ENCODE measurements around the gene EIF4E. TPM values are rescaled to one million over a fixed set of nuclear protein-coding genes. Genes with fewer than 3 reads are reported as not detected.
"Not testable (repeated sequence)": the region's sequence is repeated elsewhere in the genome, so short reads cannot be mapped to it uniquely, and the experiment has no call there.

The EIF4E gene
- total and polyA plus RNA-seq, 4 donors, result 10.4 to 121 (median 57.8) TPM

DNA sequence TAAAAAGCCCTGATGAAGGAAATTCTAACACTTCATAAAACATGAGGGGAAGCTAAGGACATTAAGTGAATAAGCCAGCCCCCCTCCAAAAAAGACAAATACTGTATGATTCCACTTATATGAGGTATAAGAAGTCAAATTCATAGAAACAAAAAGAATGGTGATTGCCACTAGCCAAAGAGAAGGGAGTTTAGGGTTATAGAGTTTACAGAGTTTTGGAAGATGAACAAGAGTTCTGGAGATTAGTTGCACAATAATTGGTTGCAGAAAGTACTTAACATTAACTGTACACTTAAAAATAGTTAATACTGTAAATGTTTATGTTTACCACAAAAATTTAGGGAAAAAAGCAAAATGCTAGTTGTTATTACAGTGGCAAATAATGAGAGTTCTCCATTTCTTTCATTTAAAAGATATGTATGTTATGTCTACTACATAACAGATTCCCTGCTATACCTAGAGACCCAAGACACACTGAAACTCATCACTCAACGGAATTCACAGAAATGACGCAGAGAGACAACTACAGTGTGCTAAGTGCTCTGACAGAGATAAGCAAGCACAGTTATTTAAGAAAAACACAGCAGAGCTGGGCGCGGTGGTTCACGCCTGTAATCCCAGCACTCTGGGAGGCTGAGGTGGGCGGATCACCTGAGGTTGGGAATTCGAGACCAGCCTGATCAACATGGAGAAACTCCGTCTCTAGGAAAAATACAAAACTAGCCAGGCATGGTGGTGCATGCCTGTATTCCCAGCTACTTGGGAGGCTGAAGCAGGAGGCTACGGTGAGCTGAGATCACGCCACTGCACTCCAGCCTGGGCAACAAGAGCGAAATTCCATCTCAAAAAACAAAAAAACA, 37.2 kb downstream of the EIF4E start:
- Histone ChIP-seq H3K36me3 (ENCODE audit: control insufficient read depth in 4 of 4, insufficient read depth in 4 of 4, low read length in 4 of 4) (peaks cover 2 to 16% (median 13%) of the 10 kb centered on the region in 4 donors), H3K4me1 (ENCODE audit: control insufficient read depth in 5 of 5, insufficient read depth in 5 of 5, low read length in 5 of 5) (peaks cover 0 to 18% (median 4%) of the 10 kb centered on the region in 5 donors)

DNA sequence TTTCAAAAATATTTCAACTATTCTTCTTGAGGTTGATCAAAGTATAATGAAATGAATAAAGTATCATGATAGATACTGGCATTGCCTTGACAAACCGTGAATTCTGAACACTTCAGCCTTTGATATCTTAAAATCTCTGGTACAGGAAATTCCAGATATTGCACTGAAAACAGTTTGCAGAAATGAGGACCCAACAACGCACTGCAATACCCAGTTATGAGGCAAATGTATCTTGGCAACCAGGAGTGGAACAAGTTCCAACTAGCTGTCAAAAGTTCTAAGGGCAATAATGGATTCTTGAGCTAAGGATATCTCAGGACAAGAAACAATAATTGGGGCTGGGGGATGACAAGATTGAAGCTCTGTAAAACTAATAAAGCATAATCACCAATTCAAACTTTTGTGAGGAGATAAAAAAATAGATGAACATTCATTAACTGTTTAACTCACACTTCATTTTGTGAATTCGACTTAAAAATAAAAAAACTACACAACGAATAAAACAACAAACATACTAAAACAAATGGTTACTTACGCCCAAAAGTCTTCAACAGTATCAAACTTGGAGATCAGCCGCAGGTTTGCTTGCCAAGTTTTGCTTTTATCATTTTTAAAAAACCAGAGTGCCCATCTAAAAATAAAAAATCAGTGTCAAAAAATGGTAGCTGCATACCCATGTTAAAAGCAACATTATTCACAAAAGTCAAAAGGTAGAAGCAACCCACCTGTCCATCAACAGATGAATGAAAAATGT, 38.1 kb downstream of the EIF4E start:
- no peaks in the 10 kb centered on the region for H3K27me3 ChIP-seq (ENCODE audit: control insufficient read depth in 3 of 3, insufficient read depth in 3 of 3, low read length in 2 of 3)
- H3K4me1 ChIP-seq (ENCODE audit: control insufficient read depth in 5 of 5, insufficient read depth in 5 of 5, low read length in 5 of 5), result peaks cover 0 to 18% (median 4%) of the 10 kb centered on the region in 5 donors
- DNase-seq (peak; percentile 24 to 73 (median 71)), ATAC-seq (ENCODE audit: insufficient read depth, low FRiP score) (no peak)
- no peak overlapping the region for H3K9ac ChIP-seq (ENCODE audit: insufficient read depth in 1 of 2, low read length in 2 of 2)
- 65 to 75% methylated on average over 6 of the region's 6 CpGs for WGBS, 2 donors
- TF ChIP-seq, protein P1, sequence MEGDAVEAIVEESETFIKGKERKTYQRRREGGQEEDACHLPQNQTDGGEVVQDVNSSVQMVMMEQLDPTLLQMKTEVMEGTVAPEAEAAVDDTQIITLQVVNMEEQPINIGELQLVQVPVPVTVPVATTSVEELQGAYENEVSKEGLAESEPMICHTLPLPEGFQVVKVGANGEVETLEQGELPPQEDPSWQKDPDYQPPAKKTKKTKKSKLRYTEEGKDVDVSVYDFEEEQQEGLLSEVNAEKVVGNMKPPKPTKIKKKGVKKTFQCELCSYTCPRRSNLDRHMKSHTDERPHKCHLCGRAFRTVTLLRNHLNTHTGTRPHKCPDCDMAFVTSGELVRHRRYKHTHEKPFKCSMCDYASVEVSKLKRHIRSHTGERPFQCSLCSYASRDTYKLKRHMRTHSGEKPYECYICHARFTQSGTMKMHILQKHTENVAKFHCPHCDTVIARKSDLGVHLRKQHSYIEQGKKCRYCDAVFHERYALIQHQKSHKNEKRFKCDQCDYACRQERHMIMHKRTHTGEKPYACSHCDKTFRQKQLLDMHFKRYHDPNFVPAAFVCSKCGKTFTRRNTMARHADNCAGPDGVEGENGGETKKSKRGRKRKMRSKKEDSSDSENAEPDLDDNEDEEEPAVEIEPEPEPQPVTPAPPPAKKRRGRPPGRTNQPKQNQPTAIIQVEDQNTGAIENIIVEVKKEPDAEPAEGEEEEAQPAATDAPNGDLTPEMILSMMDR (IDR thresholded peaks at IDR 0.05; ENCODE audit: control extremely low read depth, extremely low read depth), result no peak
- peaks cover 5 to 19% (median 16%) of the 10 kb centered on the region in 4 donors for H3K36me3 ChIP-seq (ENCODE audit: control insufficient read depth in 4 of 4, insufficient read depth in 4 of 4, low read length in 4 of 4)
- H3K4me3 ChIP-seq, result no peak overlapping the region
- H3K9me3 ChIP-seq (ENCODE audit: control insufficient read depth in 4 of 4, insufficient read depth in 3 of 4, low read length in 3 of 4), result no peaks in the 10 kb centered on the region
- H3K27ac ChIP-seq (ENCODE audit: low read depth in 1 of 2, low read length in 1 of 2), result no peak overlapping the region

More for the DNA sequence above, 37.2 kb downstream of the EIF4E start:
- H3K4me3 ChIP-seq, result no peak overlapping the region
- no peak overlapping the region for H3K9ac ChIP-seq (ENCODE audit: insufficient read depth in 1 of 2, low read length in 2 of 2)
- TF ChIP-seq, protein P1 (IDR thresholded peaks at IDR 0.05; ENCODE audit: control extremely low read depth, extremely low read depth), result no peak
- DNase-seq, result peak in 2 of 3 donors; percentile 77 to 82
- no peaks in the 10 kb centered on the region for H3K27me3 ChIP-seq (ENCODE audit: control insufficient read depth in 3 of 3, insufficient read depth in 3 of 3, low read length in 2 of 3)
- no peak for ATAC-seq (ENCODE audit: insufficient read depth, low FRiP score)
- 98% methylated on average over 11 of the region's 11 CpGs for WGBS, 2 donors
- no peak overlapping the region for H3K27ac ChIP-seq (ENCODE audit: low read depth in 1 of 2, low read length in 1 of 2)
- no peaks in the 10 kb centered on the region for H3K9me3 ChIP-seq (ENCODE audit: control insufficient read depth in 4 of 4, insufficient read depth in 3 of 4, low read length in 3 of 4)

DNA sequence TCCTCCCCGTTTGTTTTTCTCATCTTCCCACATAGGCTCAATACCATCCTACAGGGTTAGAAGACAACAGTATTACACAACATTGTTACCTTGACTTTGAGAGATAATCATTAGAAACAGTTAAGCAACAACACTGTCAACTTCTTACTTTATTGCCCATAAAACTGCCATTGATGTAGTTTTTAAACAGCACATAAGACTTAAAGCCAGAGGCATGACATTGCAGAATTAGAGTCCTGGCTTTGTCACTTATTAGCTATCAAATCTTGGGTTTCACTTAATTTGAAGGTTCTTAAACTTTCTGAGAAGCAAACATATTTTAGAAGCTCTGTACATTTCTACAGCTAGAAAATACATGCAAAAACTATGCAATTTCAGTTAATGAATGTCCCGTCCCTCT, 41.8 kb downstream of the EIF4E start:
- H3K27me3 ChIP-seq (ENCODE audit: control insufficient read depth in 3 of 3, insufficient read depth in 3 of 3, low read length in 2 of 3), result no peaks in the 10 kb centered on the region
- peaks cover 0 to 18% (median 4%) of the 10 kb centered on the region in 5 donors for H3K4me1 ChIP-seq (ENCODE audit: control insufficient read depth in 5 of 5, insufficient read depth in 5 of 5, low read length in 5 of 5)
- ATAC-seq (ENCODE audit: insufficient read depth, low FRiP score) (no peak), DNase-seq (no peak)
- 98 to 99% methylated on average over 2 of the region's 2 CpGs for WGBS, 2 donors
- peaks cover 4 to 16% (median 15%) of the 10 kb centered on the region in 4 donors for H3K36me3 ChIP-seq (ENCODE audit: control insufficient read depth in 4 of 4, insufficient read depth in 4 of 4, low read length in 4 of 4)
- H3K9me3 ChIP-seq (ENCODE audit: control insufficient read depth in 4 of 4, insufficient read depth in 3 of 4, low read length in 3 of 4), result no peaks in the 10 kb centered on the region
- H3K4me3 ChIP-seq, result no peak overlapping the region
- H3K9ac ChIP-seq (ENCODE audit: insufficient read depth in 1 of 2, low read length in 2 of 2), result no peak overlapping the region
- TF ChIP-seq, protein P1 (IDR thresholded peaks at IDR 0.05; ENCODE audit: control extremely low read depth, extremely low read depth), result no peak
- H3K27ac ChIP-seq (ENCODE audit: low read depth in 1 of 2, low read length in 1 of 2), result no peak overlapping the region

DNA sequence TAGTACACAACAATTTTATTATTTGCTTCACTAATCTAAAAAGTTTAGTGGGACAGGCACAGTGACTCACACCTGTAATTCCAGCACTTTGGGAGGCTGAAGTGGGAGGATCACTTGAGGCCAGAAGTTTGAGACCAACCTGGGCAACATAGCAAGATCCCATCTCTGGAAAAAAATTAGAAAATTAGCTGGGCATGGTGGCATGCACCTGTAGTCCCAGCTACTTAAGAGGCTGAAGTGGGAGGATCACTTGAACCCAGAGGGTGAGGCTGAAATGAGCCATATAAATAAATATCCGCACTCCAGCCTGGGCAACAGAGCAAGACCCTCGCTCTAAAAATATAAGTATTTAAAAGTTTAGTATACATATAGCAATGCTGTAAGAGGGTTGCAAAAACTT, 42.6 kb downstream of the EIF4E start:
- not testable (repeated sequence) for H3K4me3 ChIP-seq; DNase-seq; ATAC-seq (ENCODE audit: insufficient read depth, low FRiP score); H3K9ac ChIP-seq (ENCODE audit: insufficient read depth in 1 of 2, low read length in 2 of 2); H3K9me3 ChIP-seq (ENCODE audit: control insufficient read depth in 4 of 4, insufficient read depth in 3 of 4, low read length in 3 of 4); H3K27me3 ChIP-seq (ENCODE audit: control insufficient read depth in 3 of 3, insufficient read depth in 3 of 3, low read length in 2 of 3); H3K27ac ChIP-seq (ENCODE audit: low read depth in 1 of 2, low read length in 1 of 2)
- WGBS, 2 donors, result 98% methylated on average over 2 of the region's 2 CpGs
- peaks cover 4 to 19% (median 15%) of the 10 kb centered on the region in 4 donors for H3K36me3 ChIP-seq (ENCODE audit: control insufficient read depth in 4 of 4, insufficient read depth in 4 of 4, low read length in 4 of 4)
- H3K4me1 ChIP-seq (ENCODE audit: control insufficient read depth in 5 of 5, insufficient read depth in 5 of 5, low read length in 5 of 5), result peaks cover 0 to 10% (median 3%) of the 10 kb centered on the region in 5 donors

DNA sequence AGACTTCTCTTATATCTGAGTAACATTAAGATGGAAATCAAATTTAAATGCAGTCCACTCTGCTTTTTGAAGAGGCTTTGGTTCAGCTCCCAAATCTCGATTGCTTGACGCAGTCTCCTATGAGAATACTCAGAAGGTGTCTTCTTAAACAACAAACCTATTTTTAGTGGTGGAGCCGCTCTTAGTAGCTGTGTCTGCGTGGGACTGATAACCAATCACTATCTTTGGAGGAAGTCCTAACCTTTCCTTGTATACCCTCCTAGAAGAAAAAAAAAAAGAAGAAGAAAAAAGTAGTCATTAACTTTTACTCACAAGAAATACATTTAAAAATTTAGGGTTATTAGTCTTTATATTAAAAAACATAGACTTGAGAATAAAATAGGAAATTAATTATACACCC, 48.0 kb downstream of the EIF4E start:
- 88 to 89% methylated on average over 2 to 4 of the region's 4 CpGs for WGBS, 2 donors
- peaks cover 6 to 14% (median 10%) of the 10 kb centered on the region in 4 donors for H3K36me3 ChIP-seq (ENCODE audit: control insufficient read depth in 4 of 4, insufficient read depth in 4 of 4, low read length in 4 of 4)
- H3K27ac ChIP-seq (ENCODE audit: low read depth in 1 of 2, low read length in 1 of 2); DNase-seq; H3K9ac ChIP-seq (ENCODE audit: insufficient read depth in 1 of 2, low read length in 2 of 2); H3K27me3 ChIP-seq (ENCODE audit: control insufficient read depth in 3 of 3, insufficient read depth in 3 of 3, low read length in 2 of 3); ATAC-seq (ENCODE audit: insufficient read depth, low FRiP score); H3K9me3 ChIP-seq (ENCODE audit: control insufficient read depth in 4 of 4, insufficient read depth in 3 of 4, low read length in 3 of 4); H3K4me3 ChIP-seq; H3K4me1 ChIP-seq (ENCODE audit: control insufficient read depth in 5 of 5, insufficient read depth in 5 of 5, low read length in 5 of 5): not testable (repeated sequence)
